Neural cell (in vitro differentiated cells): ENCODE data around the gene LDLRAD4. TPM values are rescaled to one million over a fixed set of nuclear protein-coding genes. Genes with fewer than 3 reads are reported as not detected.

ENCODE experiments used
- H2AFZ ChIP-seq: fragments of 200-600, 300-800 bp; sonication (generic), shearing (Covaris generic); 2 replicates; pipeline ENCODE4 v1.6.0; 2014; ENCODE audit warnings: low read depth, mild to moderate bottlenecking, antibody characterized with exemption, low read length, moderate library complexity
- H3F3A ChIP-seq: fragments of 200-600 bp; shearing (Covaris generic); 2 replicates; pipeline ENCODE4 v1.6.1; 2016; ENCODE audit warnings: mild to moderate bottlenecking, moderate library complexity, mixed read lengths, antibody characterized with exemption, low read length; ENCODE audit not compliant: insufficient read depth, poor library complexity, severe bottlenecking
- H3K27ac ChIP-seq: fragments of 200-600, 300-800 bp; sonication (generic), shearing (Covaris generic); 2 replicates; pipeline ENCODE4 v1.5.1; 2014; ENCODE audit warnings: mild to moderate bottlenecking, low read length, moderate library complexity
- H3K27me3 ChIP-seq: fragments of 300-800, 200-600 bp; sonication (generic), shearing (Covaris generic); 2 replicates; pipeline ENCODE4 v1.6.0; 2014; ENCODE audit warnings: mild to moderate bottlenecking, low read depth, low read length, moderate library complexity; ENCODE audit not compliant: insufficient read depth
- H3K36me3 ChIP-seq: fragments of 300-800, 200-600 bp; sonication (generic), shearing (Covaris generic); 2 replicates; pipeline ENCODE4 v1.5.1; 2014; ENCODE audit warnings: mild to moderate bottlenecking, antibody characterized with exemption, low read length, moderate library complexity; ENCODE audit not compliant: insufficient read depth
- H3K4me2 ChIP-seq: fragments of 300-800, 200-600 bp; sonication (generic), shearing (Covaris generic); 2 replicates; pipeline ENCODE4 v1.6.0; 2014; ENCODE audit warnings: mild to moderate bottlenecking, low read length
- H3K4me3 ChIP-seq: fragments of 300-800, 200-600 bp; sonication (generic), shearing (Covaris generic); 2 replicates; pipeline ENCODE4 v1.5.1; 2014; ENCODE audit warnings: mild to moderate bottlenecking, low read length, moderate library complexity
- H3K79me2 ChIP-seq: fragments of 200-600 bp; shearing (Covaris generic); replicated peaks from 2 replicates; pipeline ENCODE4 v1.6.0; 2014; ENCODE audit warnings: mild to moderate bottlenecking, low read length, moderate library complexity; ENCODE audit not compliant: insufficient read depth
- H3K9ac ChIP-seq: fragments of 300-800, 200-600 bp; sonication (generic), shearing (Covaris generic); 2 replicates; pipeline ENCODE4 v1.6.1; 2016; ENCODE audit warnings: mild to moderate bottlenecking, low read length, mixed read lengths
- H3K9me2 ChIP-seq: fragments of 200-600 bp; shearing (Covaris generic); 2 replicates; pipeline ENCODE4 v1.6.1; 2016; ENCODE audit warnings: mild to moderate bottlenecking, low read length, mixed read lengths; ENCODE audit not compliant: insufficient read depth
- H3K9me3 ChIP-seq: fragments of 200-600, 300-800 bp; sonication (generic), shearing (Covaris generic); 2 replicates; pipeline ENCODE4 v1.6.1; 2016; ENCODE audit warnings: mild to moderate bottlenecking, mixed run types, low read length, moderate library complexity, mixed read lengths
- H4K20me1 ChIP-seq: fragments of 200-600 bp; shearing (Covaris generic); 2 replicates; pipeline ENCODE4 v1.6.1; 2016; ENCODE audit warnings: mild to moderate bottlenecking, mixed run types; ENCODE audit not compliant: insufficient read depth
- CTCF ChIP-seq: fragments of 450-650 bp; IDR thresholded peaks from 2 replicates; pipeline ENCODE4 v1.5.1; 2014; ENCODE audit warnings: antibody characterized with exemption, mild to moderate bottlenecking, moderate library complexity; ENCODE audit not compliant: poor library complexity, severe bottlenecking
- EP300 ChIP-seq: fragments of 450-650 bp; conservative IDR thresholded peaks from 2 replicates; pipeline ENCODE4 v1.6.1; 2014; ENCODE audit warnings: antibody characterized with exemption, mild to moderate bottlenecking, moderate library complexity; ENCODE audit not compliant: poor library complexity, severe bottlenecking
- EZH2 ChIP-seq: fragments of 200-600, 300-800 bp; shearing (Covaris generic), sonication (generic); IDR thresholded peaks from 2 replicates; pipeline ENCODE4 v1.6.1; 2014; ENCODE audit warnings: antibody characterized with exemption, low read length, borderline replicate concordance, mild to moderate bottlenecking; ENCODE audit not compliant: insufficient read depth, poor library complexity, severe bottlenecking
- MXI1 ChIP-seq: fragments of 450-650 bp; conservative IDR thresholded peaks from 2 replicates; pipeline ENCODE4 v1.6.1; 2014; ENCODE audit warnings: antibody characterized with exemption, mild to moderate bottlenecking; ENCODE audit not compliant: poor library complexity, severe bottlenecking
- POLR2AphosphoS5 ChIP-seq: IDR thresholded peaks from 2 replicates; pipeline ENCODE4 v1.6.1; 2012
- RAD21 ChIP-seq: fragments of 450-650 bp; conservative IDR thresholded peaks from 2 replicates; pipeline ENCODE4 v1.6.1; 2014; ENCODE audit warnings: antibody characterized with exemption, mild to moderate bottlenecking, moderate library complexity
- REST ChIP-seq: IDR thresholded peaks from 2 replicates; pipeline ENCODE4 v1.6.1; 2012; ENCODE audit warnings: borderline replicate concordance
- SMC3 ChIP-seq: fragments of 450-650 bp; conservative IDR thresholded peaks from 2 replicates; pipeline ENCODE4 v1.6.1; 2014; ENCODE audit warnings: antibody characterized with exemption, mild to moderate bottlenecking, moderate library complexity; ENCODE audit not compliant: poor library complexity
- TAF1 ChIP-seq: IDR thresholded peaks from 2 replicates; pipeline ENCODE4 v1.6.1; 2012; ENCODE audit warnings: low read depth
- polyA plus RNA-seq: library from polyadenylated mRNA; depleted of rRNA; stranded (reverse); fragments of >200 nt; gene quantifications from 2 replicates; pipeline ENCODE4 v1.2.3, GENCODE V29; 2014

LDLRAD4 gene
- polyA plus RNA-seq, 1 donor from 2014 or later = 3.7 TPM

GRCh38 chr18:13577781-13578180 is 359.2 kb downstream of the LDLRAD4 start:
- H3K36me3 ChIP-seq = no peaks in the 10 kb centered on the region
- TF ChIP-seq TAF1 = no peak
- TF ChIP-seq CTCF = no peak
- no peak for TF ChIP-seq MXI1
- no peak for TF ChIP-seq RAD21
- no peak for TF ChIP-seq EP300
- H3F3A ChIP-seq = no peaks in the 10 kb centered on the region
- H3K27me3 ChIP-seq = no peaks in the 10 kb centered on the region
- no peak overlapping the region for H2AFZ ChIP-seq
- H4K20me1 ChIP-seq = no peaks in the 10 kb centered on the region
- no peaks in the 10 kb centered on the region for H3K9me2 ChIP-seq
- H3K27ac ChIP-seq = no peak overlapping the region
- no peak overlapping the region for H3K4me3 ChIP-seq
- H3K9me3 ChIP-seq = no peaks in the 10 kb centered on the region
- H3K4me2 ChIP-seq = no peak overlapping the region
- no peak overlapping the region for H3K9ac ChIP-seq
- H3K79me2 ChIP-seq = no peaks in the 10 kb centered on the region

GRCh38 chr18:13578400-13578799 is 359.8 kb downstream of the LDLRAD4 start:
- Histone ChIP-seq H3K4me2 (no peak overlapping the region), H3K27ac (no peak overlapping the region), H3K36me3 (no peaks in the 10 kb centered on the region), H4K20me1 (no peaks in the 10 kb centered on the region), H3F3A (no peaks in the 10 kb centered on the region), H3K9ac (no peak overlapping the region), H3K4me3 (no peak overlapping the region), H3K27me3 (no peaks in the 10 kb centered on the region), H3K9me3 (no peaks in the 10 kb centered on the region), H2AFZ (no peak overlapping the region), H3K9me2 (no peaks in the 10 kb centered on the region), H3K79me2 (no peaks in the 10 kb centered on the region)
- TF ChIP-seq RAD21 (no peak), POLR2AphosphoS5 (no peak), SMC3 (no peak), EP300 (no peak), EZH2 (no peak), TAF1 (no peak), MXI1 (no peak), CTCF (no peak), REST (no peak)
